GM19043 (cell line): ENCODE results near the gene GUCA1A.
"Not testable (repeated sequence)": the region's sequence is repeated elsewhere in the genome, so short reads cannot be mapped to it uniquely, and the experiment has no call there.

Experiments
- ATAC-seq: cut with Tn5 transposase; IDR thresholded peaks from one replicate; pipeline ENCODE4 v1.9.1; 2021; ENCODE audit warnings: low read depth; ENCODE audit not compliant: unreplicated experiment

GUCA1A gene

DNA sequence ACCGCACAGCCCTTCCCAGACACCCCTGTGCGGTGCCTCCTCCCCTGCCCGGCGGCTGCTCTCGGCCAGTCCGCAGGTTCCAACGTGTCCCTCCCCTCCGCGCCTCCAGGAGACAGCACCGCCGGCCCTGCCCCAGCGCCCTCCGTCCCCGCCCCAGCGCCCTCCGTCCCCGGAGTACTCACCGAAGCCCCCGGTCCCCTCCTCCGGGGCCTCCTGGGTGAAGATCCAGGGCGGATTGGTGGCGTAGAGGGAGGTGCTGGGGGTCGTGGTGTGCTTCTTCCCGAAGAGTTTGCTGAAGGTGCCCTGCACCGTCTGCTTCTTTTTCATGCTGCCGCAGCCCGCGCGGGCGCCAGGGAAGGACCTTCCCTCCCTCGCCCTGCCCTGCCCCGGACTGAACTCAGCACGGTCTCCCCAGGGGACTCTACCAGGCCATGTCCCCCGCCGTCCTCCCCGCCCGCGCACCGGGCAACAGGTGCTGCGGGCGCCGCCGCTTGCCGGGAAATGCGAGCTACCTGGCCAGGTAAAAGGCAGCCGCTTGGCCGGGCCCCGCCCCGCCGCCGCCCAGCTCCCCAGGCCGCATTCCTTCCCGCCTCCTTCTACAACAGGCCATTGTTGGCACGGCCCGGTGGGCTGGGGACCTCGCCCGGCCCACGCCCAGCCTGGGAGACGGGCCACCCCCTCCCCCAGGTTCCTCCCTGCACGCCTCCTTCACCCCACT, 30.9 kb upstream of the GUCA1A start, which contains the start of gene C6orf132:
C6orf132 (minus strand) TSS at position 503 of the 718 bp plus-strand sequence; CDS start at position 327, 176 bp downstream.
- no peak for ATAC-seq

DNA sequence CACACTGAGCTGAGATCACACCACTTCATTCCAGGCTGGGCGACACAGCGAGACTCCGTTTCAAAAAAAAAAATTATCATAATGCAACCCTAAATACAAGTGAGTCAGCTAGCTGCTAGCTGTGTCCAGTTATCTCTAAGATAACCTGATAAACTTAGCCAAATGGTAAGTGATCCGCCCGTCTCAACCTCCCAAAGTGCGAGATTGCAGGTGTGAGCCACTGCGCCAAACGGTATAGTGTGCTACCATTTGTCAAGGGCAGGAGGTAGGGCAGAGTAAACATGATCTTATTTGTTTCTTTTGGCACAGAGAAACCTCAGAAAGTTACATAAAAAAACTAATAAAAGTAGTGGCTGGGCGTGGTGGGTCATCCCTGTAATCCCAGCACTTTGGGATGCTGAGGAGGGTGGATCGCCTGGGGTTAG, 26.0 kb upstream of the GUCA1A start:
- no peak for ATAC-seq

GRCh38 chr6:42148058-42148457, 25.1 kb upstream of the GUCA1A start:
- no peak for ATAC-seq

GRCh38 chr6:42150254-42150653, 22.9 kb upstream of the GUCA1A start:
- ATAC-seq, result no peak

GRCh38 chr6:42152024-42152423, 21.1 kb upstream of the GUCA1A start:
- ATAC-seq, result no peak

DNA sequence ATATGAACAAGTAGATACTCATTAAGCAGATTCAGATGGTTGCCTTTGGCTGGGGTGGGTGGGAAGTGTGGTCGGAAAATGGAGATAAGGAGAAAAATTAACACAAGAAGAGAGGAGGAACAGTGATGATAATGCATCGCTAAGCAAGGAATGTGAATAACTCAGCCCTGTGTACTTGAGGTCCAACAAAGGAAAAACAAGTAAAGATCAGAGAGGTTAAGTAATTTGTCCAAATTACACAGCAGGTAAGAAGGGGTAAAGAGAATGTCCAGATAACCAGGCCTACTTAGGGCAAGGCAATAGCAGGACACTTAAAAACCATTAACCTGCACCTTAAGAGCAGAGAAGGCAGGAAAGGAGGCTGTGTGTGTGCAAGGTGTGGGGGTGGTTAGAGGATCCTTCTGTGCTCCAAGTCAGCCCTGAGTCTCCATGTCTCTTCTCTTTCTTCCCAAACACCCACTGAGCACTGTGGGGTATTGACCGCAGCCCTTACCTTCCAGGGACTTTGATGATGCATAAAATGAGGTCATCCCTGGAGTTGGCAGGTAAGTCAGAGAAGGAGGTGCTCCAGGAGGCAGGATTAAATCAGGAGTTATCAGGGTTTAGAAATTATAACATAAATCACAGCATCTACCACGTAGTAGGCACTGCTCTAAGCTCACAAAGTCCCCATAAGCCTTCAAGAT, 20.5 kb upstream of the GUCA1A start:
- not testable (repeated sequence) for ATAC-seq

- no peak for ATAC-seq
These were observed 19.2 kb upstream of the GUCA1A start for GRCh38 chr6:42153921-42154320.

DNA sequence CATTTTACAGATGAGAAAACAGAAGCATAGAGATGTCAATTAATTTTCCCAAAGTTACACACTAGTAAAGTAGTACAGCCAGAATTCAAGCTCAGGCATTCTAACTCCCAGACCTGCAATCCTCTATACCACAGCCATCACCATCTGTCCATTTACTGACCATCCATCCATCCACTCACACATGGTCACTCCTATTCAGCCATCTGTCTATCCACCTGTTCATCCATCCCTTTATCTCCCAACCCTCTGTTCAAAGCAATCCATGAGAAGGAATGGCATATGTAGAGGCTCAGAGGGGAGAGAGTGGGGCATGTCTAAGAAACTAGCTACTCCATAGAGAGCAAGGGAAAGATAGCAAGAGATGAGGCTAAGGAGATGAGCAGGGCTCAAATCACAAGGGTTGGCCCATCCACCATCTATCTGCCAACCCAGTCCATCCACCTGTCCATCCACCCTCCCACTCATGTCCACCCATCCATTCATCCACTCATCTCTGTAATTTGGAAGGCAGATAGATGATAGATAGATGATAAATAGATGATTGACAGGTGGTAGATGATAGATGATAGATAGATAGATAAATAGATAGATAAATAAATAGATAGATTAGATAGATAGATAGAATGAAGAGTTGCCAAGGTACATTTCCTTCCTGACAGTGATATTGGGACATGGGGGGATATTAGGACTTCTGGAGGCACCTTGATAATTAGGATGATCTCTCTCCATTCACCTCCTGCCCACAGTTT, 18.5 kb upstream of the GUCA1A start:
- no peak for ATAC-seq

- ATAC-seq, result no peak
These were observed 17.9 kb upstream of the GUCA1A start for GRCh38 chr6:42155293-42155692.

DNA sequence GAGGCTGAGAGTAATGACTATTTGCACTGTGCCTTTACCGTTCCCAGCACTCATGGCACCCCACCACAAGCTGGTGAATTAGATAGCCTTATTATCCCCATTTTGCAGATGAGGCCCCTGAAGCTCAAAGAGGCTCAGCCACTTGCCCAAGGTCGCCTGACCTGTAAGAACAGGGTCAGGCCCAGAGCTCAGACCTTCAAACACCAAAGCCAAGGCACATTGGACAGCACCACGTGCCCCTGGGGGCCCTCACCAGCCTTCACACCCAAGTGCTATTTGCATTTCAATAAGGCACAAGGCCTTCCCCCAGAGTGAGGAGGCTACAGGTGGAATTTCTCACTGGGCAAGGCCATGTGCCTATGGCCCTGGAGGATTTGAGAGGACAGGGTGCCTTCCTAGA, 16.5 kb upstream of the GUCA1A start:
- no peak for ATAC-seq

DNA sequence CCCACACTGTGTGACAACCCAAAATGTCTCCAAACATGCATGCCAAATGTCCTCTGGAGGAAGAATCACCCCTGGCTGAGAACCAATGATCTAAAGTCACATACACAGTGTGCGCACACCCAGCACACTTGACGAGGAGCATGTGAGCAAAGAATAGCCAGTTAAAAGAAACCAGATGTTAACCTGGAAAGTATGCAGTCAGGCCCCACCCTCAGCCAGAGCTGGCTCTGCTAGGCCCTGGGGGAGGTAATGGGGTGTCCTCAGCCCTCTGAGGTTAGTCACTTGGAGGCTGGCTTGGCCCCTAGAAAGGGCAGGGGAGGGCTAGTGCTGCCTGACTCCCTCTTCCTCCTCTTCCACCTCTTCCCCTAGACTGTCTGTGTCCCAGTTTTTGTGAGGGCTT, 15.2 kb upstream of the GUCA1A start:
- no peak for ATAC-seq

GRCh38 chr6:42158631-42159030, 14.5 kb upstream of the GUCA1A start:
- ATAC-seq, result no peak

GRCh38 chr6:42159431-42160024, 13.6 kb upstream of the GUCA1A start:
- ATAC-seq, result no peak

- ATAC-seq, result no peak
These were observed 10.8 kb upstream of the GUCA1A start for GRCh38 chr6:42162384-42162783.

- no peak for ATAC-seq
These were observed 10.4 kb upstream of the GUCA1A start for GRCh38 chr6:42162812-42163211.

DNA sequence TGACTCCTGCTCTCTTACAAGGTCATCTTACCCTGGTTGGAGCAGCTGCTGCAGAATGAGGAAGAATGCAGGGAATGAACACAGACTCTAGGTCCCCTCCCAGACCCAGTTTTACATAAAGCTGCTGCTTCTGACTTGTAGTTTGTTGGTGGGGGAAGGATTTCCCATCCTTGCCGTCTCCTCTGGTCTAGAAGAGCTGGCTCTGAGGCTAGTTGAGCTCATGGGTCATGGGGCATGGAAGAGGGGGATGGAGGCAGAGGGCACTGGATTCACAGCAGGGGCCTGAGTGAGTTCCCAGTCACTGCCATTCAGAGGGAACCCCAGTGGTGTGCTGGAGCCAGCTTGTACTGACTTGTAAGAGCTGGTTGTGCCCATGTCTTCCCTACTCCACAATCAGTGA, 9.2 kb upstream of the GUCA1A start:
- ATAC-seq, result no peak

GRCh38 chr6:42165016-42165415, 8.1 kb upstream of the GUCA1A start:
- ATAC-seq, result no peak

DNA sequence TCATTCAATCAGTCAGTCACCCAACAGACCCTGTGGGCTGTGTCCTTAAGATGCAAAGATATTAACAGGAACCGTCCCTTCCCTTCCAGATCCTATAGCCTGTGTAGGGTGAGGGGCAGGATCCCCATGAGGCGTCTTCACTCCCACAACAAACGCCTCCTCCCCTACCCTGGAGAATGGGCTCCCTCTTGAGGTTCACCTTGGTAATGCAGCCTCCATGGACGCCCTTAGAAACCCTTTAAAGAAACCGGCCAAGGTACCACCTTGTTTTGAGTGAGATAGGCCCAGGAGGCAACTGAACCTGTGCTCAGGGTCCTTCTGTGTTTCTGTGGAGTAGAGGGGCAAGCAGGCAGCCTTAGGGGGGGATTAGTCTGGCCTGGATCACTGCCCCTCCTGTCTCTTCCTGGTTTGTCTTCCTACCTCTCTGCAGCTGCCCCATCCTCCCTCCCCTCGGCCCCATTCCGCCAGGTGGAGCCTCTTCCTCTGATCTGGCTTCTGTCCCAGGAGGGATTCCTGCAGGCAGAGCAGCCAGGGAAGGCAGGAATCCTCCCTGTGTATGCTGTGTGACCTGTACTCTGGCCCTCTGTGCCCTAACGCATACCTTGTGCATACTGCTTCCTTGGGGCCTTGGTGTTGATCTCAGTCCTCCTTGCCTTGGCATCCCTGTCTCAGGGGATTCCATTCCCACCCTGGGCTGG, 6.6 kb upstream of the GUCA1A start:
- ATAC-seq, result no peak

GRCh38 chr6:42168650-42169049, 4.5 kb upstream of the GUCA1A start:
- no peak for ATAC-seq

GRCh38 chr6:42169780-42170179, 3.4 kb upstream of the GUCA1A start:
- ATAC-seq, result not testable (repeated sequence)
